Left ventricle myocardium inferior (tissue), 1 donor: Measurements from ENCODE around the gene APPL2. TPM values are rescaled to one million over a fixed set of nuclear protein-coding genes. Genes with fewer than 3 reads are reported as not detected.

Source experiments
- DNase-seq: peaks from one replicate; pipeline ENCODE4 v3.0.0-alpha.2; 2020
- H3K27ac ChIP-seq: fragments of 200-600 bp; replicated peaks from 2 replicates; pipeline ENCODE4 v1.8.0; 2021
- H3K27me3 ChIP-seq: fragments of 200-600 bp; 2 replicates; pipeline ENCODE4 v1.8.0; 2021; ENCODE audit warnings: low read depth
- H3K36me3 ChIP-seq: fragments of 200-600 bp; 2 replicates; pipeline ENCODE4 v1.8.0; 2021
- H3K4me1 ChIP-seq: fragments of 200-600 bp; 2 replicates; pipeline ENCODE4 v1.8.0; 2021
- H3K4me3 ChIP-seq: fragments of 200-600 bp; 2 replicates; pipeline ENCODE4 v1.8.0; 2021; ENCODE audit warnings: mild to moderate bottlenecking, moderate library complexity
- H3K9me3 ChIP-seq: fragments of 200-600 bp; replicated peaks from 2 replicates; pipeline ENCODE4 v1.8.0; 2021
- intact Hi-C: fragments of 100-400 bp; cut with micrococcal nuclease; formaldehyde crosslinking; loops from one replicate; pipeline ENCODE4 v1.11.0; 2022
- total RNA-seq: library from RNA; stranded (reverse); fragmentation: NEBNext Ultra II Directional; extraction: Animal tissue kit (Norgen Biotek cat#: 25700); gene quantifications from one replicate; pipeline ENCODE4 v1.2.1, GENCODE V29; 2021
- TF ChIP-seq, protein P1 (sequence below): fragments of 200-600 bp; IDR thresholded peaks from 2 replicates; pipeline ENCODE4 v1.8.0; 2021; ENCODE audit warnings: antibody characterized with exemption, mild to moderate bottlenecking, borderline replicate concordance
- donor health status: DM: no; HTN: yes; CAD: no; lungs with severe emphysema.

The APPL2 gene
- total RNA-seq, 1 donor from 2014 or later: 19.8 TPM

DNA sequence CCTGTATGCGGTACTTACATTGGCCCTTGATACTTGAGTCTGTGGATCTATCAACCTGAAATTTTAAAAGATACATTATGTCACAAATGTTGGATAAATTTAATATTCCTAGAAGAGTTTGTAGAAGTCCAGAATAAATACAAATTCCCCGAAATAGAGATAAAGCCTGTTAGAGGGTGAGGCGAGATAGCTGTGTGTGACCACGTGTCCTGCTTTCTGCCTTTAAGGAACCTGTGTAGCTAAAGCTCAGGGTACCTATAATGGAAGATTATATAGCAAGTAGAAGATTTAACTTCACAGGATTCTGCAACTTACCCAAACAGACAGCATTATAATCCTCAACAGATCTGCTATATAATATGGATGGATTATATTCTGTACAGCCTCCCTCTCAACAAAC, 58.8 kb downstream of the APPL2 start:
- Histone ChIP-seq H3K4me1 (no peaks in the 10 kb centered on the region), H3K36me3 (peaks cover 61% of the 10 kb centered on the region), H3K27ac (no peak overlapping the region), H3K4me3 (no peak overlapping the region), H3K27me3 (no peaks in the 10 kb centered on the region), H3K9me3 (peaks cover 19% of the 10 kb centered on the region)
- no peak for DNase-seq
- TF ChIP-seq, protein P1, sequence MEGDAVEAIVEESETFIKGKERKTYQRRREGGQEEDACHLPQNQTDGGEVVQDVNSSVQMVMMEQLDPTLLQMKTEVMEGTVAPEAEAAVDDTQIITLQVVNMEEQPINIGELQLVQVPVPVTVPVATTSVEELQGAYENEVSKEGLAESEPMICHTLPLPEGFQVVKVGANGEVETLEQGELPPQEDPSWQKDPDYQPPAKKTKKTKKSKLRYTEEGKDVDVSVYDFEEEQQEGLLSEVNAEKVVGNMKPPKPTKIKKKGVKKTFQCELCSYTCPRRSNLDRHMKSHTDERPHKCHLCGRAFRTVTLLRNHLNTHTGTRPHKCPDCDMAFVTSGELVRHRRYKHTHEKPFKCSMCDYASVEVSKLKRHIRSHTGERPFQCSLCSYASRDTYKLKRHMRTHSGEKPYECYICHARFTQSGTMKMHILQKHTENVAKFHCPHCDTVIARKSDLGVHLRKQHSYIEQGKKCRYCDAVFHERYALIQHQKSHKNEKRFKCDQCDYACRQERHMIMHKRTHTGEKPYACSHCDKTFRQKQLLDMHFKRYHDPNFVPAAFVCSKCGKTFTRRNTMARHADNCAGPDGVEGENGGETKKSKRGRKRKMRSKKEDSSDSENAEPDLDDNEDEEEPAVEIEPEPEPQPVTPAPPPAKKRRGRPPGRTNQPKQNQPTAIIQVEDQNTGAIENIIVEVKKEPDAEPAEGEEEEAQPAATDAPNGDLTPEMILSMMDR: no peak
- intact Hi-C loops: no loop called here

DNA sequence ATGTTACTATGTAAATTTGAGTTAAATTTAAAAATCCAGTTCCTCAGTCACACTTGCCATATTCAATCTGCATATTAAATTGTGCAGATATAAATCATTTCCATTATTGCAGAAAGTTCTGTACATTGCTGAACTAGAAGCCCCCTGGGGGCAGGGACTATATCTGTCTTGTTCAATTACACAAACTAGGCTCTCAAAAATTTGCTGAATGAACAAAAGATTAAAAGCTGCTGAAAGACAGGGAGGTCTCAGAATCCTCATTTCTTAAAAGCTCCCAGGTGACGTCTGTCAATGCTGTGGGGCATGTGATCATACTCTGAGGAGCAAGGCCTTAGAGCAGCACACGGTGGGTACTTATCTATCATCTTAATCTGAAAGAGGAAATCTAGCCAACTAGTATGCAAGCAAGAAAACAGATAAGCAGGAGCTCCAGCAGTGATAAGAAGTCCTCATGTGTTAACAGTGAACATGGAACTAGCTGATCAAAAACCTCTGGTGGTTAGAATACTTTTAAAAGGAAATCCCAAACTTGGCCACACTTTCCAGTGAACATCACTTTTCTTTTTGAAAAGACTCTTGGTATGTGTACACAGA, 60.5 kb downstream of the APPL2 start:
- no peak overlapping the region for H3K4me3 ChIP-seq
- H3K9me3 ChIP-seq: peaks cover 16% of the 10 kb centered on the region
- peaks cover 58% of the 10 kb centered on the region for H3K36me3 ChIP-seq
- H3K4me1 ChIP-seq: no peaks in the 10 kb centered on the region
- DNase-seq: no peak
- TF ChIP-seq, protein P1: no peak
- intact Hi-C loops: no loop called here
- no peaks in the 10 kb centered on the region for H3K27me3 ChIP-seq
- no peak overlapping the region for H3K27ac ChIP-seq

GRCh38 chr12:105171691-105172436, 64.1 kb downstream of the APPL2 start:
- no peak for DNase-seq
- Histone ChIP-seq H3K4me1 (no peaks in the 10 kb centered on the region), H3K27ac (no peak overlapping the region), H3K36me3 (peaks cover 70% of the 10 kb centered on the region), H3K9me3 (no peaks in the 10 kb centered on the region), H3K27me3 (no peaks in the 10 kb centered on the region), H3K4me3 (no peak overlapping the region)
- intact Hi-C loops: no loop called here
- TF ChIP-seq, protein P1: no peak

GRCh38 chr12:105170139-105170538, 65.8 kb downstream of the APPL2 start:
- no peaks in the 10 kb centered on the region for H3K27me3 ChIP-seq
- H3K4me1 ChIP-seq: no peaks in the 10 kb centered on the region
- TF ChIP-seq, protein P1: no peak
- H3K4me3 ChIP-seq: no peak overlapping the region
- H3K27ac ChIP-seq: no peak overlapping the region
- DNase-seq: no peak
- H3K9me3 ChIP-seq: no peaks in the 10 kb centered on the region
- H3K36me3 ChIP-seq: peaks cover 70% of the 10 kb centered on the region
- intact Hi-C loops: no loop called here

GRCh38 chr12:105168006-105168405, 68.0 kb downstream of the APPL2 start:
- H3K4me1 ChIP-seq: no peaks in the 10 kb centered on the region
- H3K9me3 ChIP-seq: no peaks in the 10 kb centered on the region
- no peak overlapping the region for H3K27ac ChIP-seq
- no peak overlapping the region for H3K4me3 ChIP-seq
- DNase-seq: no peak
- no peaks in the 10 kb centered on the region for H3K27me3 ChIP-seq
- peaks cover 79% of the 10 kb centered on the region for H3K36me3 ChIP-seq
- intact Hi-C loops: no loop called here
- TF ChIP-seq, protein P1: no peak
